OCI-LY3 (cell line): ENCODE data around the gene CREB5.

Experiments used
- H2AFZ ChIP-seq: fragments of 200-600, 300-600 bp; shearing (Covaris generic); 2 replicates; pipeline ENCODE4 v1.6.0; 2014; ENCODE audit warnings: antibody characterized with exemption, low read depth, low read length
- H3K27ac ChIP-seq: fragments of 200-600, 300-600 bp; sonication (generic); 2 replicates; pipeline ENCODE4 v1.5.1; 2014; ENCODE audit warnings: mild to moderate bottlenecking, low read length, moderate library complexity, mixed read lengths
- H3K27me3 ChIP-seq: fragments of 200-600, 300-600 bp; sonication (generic); 2 replicates; pipeline ENCODE4 v1.6.1; 2014; ENCODE audit warnings: low read depth, low read length, mixed read lengths
- H3K36me3 ChIP-seq: fragments of 200-600, 300-600 bp; sonication (generic); replicated peaks from 2 replicates; pipeline ENCODE3; 2014; ENCODE audit warnings: low read depth, low read length, mixed read lengths
- H3K4me1 ChIP-seq: fragments of 300-600, 200-600 bp; sonication (generic); 2 replicates; pipeline ENCODE4 v1.6.1; 2014; ENCODE audit warnings: low read length, mixed read lengths
- H3K4me2 ChIP-seq: fragments of 200-600, 300-600 bp; sonication (generic); 2 replicates; pipeline ENCODE4 v1.6.1; 2014; ENCODE audit warnings: low read length, mixed read lengths
- H3K4me3 ChIP-seq: fragments of 300-600, 200-600 bp; sonication (generic); 2 replicates; pipeline ENCODE4 v1.5.1; 2014; ENCODE audit warnings: antibody characterized with exemption, mild to moderate bottlenecking, low read length, moderate library complexity
- H3K79me2 ChIP-seq: fragments of 300-600, 200-600 bp; shearing (Covaris generic); 2 replicates; pipeline ENCODE4 v1.6.1; 2014; ENCODE audit warnings: mild to moderate bottlenecking, low read length, mixed read lengths
- H3K9ac ChIP-seq: fragments of 300-600, 200-600 bp; shearing (Covaris generic); 2 replicates; pipeline ENCODE4 v1.6.0; 2014; ENCODE audit warnings: mild to moderate bottlenecking, low read length, moderate library complexity
- H3K9me3 ChIP-seq: fragments of 200-600, 300-600 bp; shearing (Covaris generic); 2 replicates; pipeline ENCODE4 v1.6.1; 2014; ENCODE audit warnings: low read length, mixed read lengths; ENCODE audit not compliant: insufficient read depth
- H4K20me1 ChIP-seq: fragments of 200-600, 300-600 bp; sonication (generic); 2 replicates; pipeline ENCODE4 v1.6.1; 2016; ENCODE audit warnings: low read length, mixed read lengths; ENCODE audit not compliant: insufficient read depth
- CTCF ChIP-seq: fragments of 200-600, 300-600 bp; sonication (generic); IDR thresholded peaks from 2 replicates; pipeline ENCODE4 v1.5.1; 2014; ENCODE audit warnings: antibody characterized with exemption, low read length, low read depth
- EZH2phosphoT487 ChIP-seq: fragments of 200-600 bp; shearing (Covaris generic); IDR thresholded peaks from 2 replicates; pipeline ENCODE4 v1.6.1; 2018; ENCODE audit warnings: antibody characterized with exemption, mixed run types, low read depth

The CREB5 gene

GRCh38 chr7:28405662-28406061, 6.7 kb upstream of the CREB5 start:
- Histone ChIP-seq H3K27me3 (no peaks in the 10 kb centered on the region), H3K9ac (no peak overlapping the region), H3K4me3 (no peak overlapping the region), H2AFZ (no peak overlapping the region), H3K4me2 (no peak overlapping the region), H3K9me3 (no peaks in the 10 kb centered on the region), H3K79me2 (no peaks in the 10 kb centered on the region), H3K4me1 (0 out of 2 replicates have a peak, but pooled peaks cover under 1% of the 10 kb centered on the region), H4K20me1 (no peaks in the 10 kb centered on the region), H3K27ac (no peak overlapping the region), H3K36me3 (no peaks in the 10 kb centered on the region)
- no peak for TF ChIP-seq EZH2phosphoT487
- no peak for TF ChIP-seq CTCF

- H3K27ac ChIP-seq, result no peak overlapping the region
- H3K9me3 ChIP-seq, result no peaks in the 10 kb centered on the region
- H3K4me3 ChIP-seq, result no peak overlapping the region
- no peak overlapping the region for H3K9ac ChIP-seq
- no peak overlapping the region for H2AFZ ChIP-seq
- no peak for TF ChIP-seq CTCF
- TF ChIP-seq EZH2phosphoT487, result no peak
- no peaks in the 10 kb centered on the region for H3K27me3 ChIP-seq
- no peaks in the 10 kb centered on the region for H3K79me2 ChIP-seq
- H3K36me3 ChIP-seq, result no peaks in the 10 kb centered on the region
- peaks cover 5% of the 10 kb centered on the region for H3K4me1 ChIP-seq
- no peaks in the 10 kb centered on the region for H4K20me1 ChIP-seq
- H3K4me2 ChIP-seq, result no peak overlapping the region
Observed at GRCh38 chr7:28406192-28406591, 6.1 kb upstream of the CREB5 start.

GRCh38 chr7:28407651-28408050, 4.7 kb upstream of the CREB5 start:
- Histone ChIP-seq H2AFZ (no peak overlapping the region), H4K20me1 (no peaks in the 10 kb centered on the region), H3K4me3 (no peak overlapping the region), H3K9me3 (no peaks in the 10 kb centered on the region), H3K9ac (no peak overlapping the region), H3K27ac (no peak overlapping the region), H3K79me2 (no peaks in the 10 kb centered on the region), H3K4me1 (peaks cover 5% of the 10 kb centered on the region), H3K27me3 (peaks cover 11% of the 10 kb centered on the region), H3K36me3 (no peaks in the 10 kb centered on the region), H3K4me2 (no peak overlapping the region)
- TF ChIP-seq CTCF (no peak), EZH2phosphoT487 (no peak)

GRCh38 chr7:28408105-28408959, 4.0 kb upstream of the CREB5 start:
- H3K9me3 ChIP-seq, result no peaks in the 10 kb centered on the region
- H3K79me2 ChIP-seq, result no peaks in the 10 kb centered on the region
- H3K36me3 ChIP-seq, result no peaks in the 10 kb centered on the region
- H3K4me1 ChIP-seq, result peaks cover 5% of the 10 kb centered on the region
- no peak overlapping the region for H3K4me2 ChIP-seq
- H3K27ac ChIP-seq, result no peak overlapping the region
- H3K9ac ChIP-seq, result no peak overlapping the region
- H3K27me3 ChIP-seq, result peaks cover 15% of the 10 kb centered on the region
- no peak overlapping the region for H3K4me3 ChIP-seq
- TF ChIP-seq CTCF (no peak), EZH2phosphoT487 (no peak)
- H2AFZ ChIP-seq, result no peak overlapping the region
- no peaks in the 10 kb centered on the region for H4K20me1 ChIP-seq
